NCI-H526 (cell line): ENCODE data around the gene ANK3.

Experiments
- DNase-seq, 2 experiments: peaks; one replicate each; lab custom pipeline; 2025; lab: John Stamatoyannopoulos, UW

ANK3 gene

DNA sequence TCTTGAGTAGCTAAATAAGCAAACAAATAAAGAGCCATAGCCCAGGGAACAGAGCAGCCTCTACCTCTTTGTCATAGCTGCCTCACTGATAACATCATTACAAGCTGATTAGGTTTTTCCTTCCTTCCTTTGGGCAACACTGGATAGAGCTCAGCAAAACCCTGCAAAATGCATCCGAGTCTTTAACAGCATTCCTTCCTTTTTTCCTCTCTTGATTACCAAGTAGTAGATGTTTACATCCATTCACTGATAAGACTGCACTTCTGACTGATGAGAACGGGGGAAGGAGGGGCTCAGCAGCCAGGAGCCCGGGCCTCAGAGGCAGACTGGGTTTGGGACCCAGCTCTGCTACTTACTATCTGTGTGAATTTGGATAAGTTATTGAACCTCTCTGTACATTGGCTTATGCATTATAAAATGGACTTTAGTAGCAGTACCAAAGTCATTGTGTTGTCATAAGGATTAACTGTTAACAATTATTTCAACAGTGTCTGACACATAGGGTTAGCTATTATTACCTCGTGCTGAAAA is 214.2 kb downstream of the ANK3 start:
- no peak for DNase-seq

DNA sequence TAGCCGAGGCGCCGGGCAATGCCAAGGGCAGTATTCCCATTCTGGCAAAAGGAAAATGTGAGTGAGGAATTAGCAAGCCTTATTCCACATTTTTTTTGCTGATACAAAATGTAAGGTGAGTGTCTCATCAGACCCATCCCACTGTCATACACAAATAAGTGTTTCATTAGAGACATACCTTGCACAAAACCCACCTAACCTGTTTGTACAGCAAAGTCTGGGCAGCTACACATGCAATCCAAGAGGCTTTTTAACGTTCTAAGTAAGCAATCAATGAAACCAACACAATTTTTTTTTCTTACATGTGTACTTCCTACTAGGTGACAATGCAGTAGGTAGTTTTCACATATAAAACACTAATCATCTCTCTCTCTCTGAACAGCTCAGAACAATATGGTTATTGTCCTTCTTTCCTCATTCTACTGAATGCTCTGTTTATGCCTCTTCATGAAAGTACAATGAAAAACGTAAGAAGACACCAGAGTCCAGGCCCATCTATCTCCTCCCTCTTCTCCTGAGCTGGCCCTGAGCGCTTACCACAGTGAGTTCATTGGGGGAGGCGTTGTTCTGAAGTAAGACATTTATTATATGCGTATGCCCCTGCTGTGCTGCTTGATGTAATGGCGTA is 217.2 kb downstream of the ANK3 start:
- DNase-seq, result peak; percentile 86 to 96

GRCh38 chr10:60171436-60172013 is 218.2 kb downstream of the ANK3 start:
- peak in 1 of 2 experiments; percentile 23 for DNase-seq

DNA sequence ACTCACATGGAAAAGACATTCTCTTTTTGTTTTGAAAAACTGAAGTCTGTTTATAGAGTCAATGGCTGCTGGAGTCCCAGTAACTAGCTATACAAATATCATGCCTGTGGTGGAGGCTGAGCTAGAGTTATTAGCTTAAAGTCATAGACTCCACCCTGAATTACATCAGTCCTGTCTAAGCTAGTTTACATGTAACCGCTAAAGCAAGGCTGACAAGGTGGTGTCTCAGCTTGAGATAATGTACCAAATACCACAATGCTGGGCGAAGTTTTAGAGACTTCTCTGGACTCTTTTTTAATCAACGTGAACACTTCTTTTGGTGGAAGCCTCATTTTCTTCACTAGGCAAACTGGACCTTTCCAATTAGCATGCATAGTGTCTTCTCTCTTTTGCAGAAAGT is 219.4 kb downstream of the ANK3 start:
- DNase-seq, result peak; percentile 72 to 81

- no peak for DNase-seq
These were observed 220.6 kb downstream of the ANK3 start for GRCh38 chr10:60169111-60169510.

DNA sequence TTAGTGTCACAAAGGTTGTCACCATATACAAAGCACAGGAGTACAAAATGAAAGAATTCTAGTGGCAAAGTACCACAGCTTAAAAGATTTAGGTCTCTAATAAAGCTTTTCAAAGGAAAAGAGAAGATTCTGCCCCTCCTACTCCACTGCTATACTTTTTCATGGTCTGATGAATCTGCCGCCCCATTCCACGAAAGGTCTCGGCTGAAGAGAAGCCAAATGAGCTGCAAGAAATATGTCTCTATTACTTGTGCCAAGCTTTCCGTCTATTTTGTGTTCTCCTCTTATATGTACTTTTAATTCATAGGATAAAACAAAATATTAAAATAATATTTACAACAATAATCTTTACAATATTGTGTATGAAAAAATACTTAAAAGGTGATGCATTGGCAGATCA is 222.6 kb downstream of the ANK3 start:
- no peak for DNase-seq

DNA sequence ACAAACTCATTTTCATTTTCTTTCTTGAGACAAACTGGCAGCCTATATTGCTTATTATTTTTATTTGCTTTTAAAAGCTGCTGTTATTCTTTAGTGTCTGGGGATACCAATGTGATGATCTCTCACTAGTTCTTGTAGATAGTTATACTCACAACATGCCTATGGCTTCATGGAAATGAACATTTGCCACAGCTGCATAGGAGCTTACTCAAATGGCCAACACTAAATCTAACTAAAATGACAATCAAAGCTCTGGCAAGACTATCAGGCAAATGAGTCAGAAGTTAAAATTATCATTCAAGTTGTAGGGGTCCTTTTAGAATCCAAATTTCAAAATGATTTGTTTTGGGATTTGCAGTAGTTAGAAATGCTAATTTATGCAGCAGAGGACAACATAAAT is 225.9 kb downstream of the ANK3 start:
- no peak for DNase-seq

- DNase-seq, result peak in 1 of 2 experiments; percentile 10
These were observed 227.0 kb downstream of the ANK3 start for GRCh38 chr10:60162631-60163030.

DNA sequence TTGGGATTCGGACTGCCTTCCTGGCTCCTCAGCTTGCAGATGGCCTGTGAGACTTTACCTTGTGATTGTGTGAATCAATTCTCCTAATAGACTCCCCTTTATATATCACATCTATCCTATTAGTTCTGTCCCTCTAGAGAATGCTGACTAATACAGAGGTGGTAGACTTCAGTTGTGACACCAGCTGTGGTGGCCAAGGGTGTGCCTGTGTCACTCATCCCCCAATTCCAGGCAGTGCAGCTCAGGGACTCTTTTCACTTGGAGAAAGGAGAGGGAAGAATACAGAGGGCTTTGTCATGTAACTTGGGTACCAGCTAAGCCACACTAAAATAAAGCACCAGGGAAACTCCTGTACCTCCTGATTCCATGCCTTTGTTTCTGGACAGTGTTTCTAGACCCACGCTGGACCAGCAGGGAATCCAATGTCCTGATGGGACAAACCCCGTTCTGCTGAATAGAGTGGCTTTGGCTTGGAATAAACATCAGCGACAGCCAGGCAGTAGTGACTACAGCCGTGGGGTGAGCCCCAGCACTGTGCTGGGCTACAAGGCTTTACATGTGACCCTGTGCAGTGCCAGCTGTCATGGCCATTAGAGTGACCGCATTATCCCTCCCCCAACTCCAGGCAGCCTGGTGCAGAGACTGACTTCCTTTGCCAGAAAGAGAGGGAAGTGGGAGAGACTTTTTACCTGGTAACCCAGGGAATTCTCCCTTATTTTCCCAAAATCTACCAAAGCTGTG is 233.6 kb downstream of the ANK3 start:
- DNase-seq, result no peak

- no peak for DNase-seq
These were observed 234.4 kb downstream of the ANK3 start for GRCh38 chr10:60155099-60155877.

- DNase-seq, result no peak
These were observed 240.7 kb downstream of the ANK3 start for GRCh38 chr10:60149003-60149402.

DNA sequence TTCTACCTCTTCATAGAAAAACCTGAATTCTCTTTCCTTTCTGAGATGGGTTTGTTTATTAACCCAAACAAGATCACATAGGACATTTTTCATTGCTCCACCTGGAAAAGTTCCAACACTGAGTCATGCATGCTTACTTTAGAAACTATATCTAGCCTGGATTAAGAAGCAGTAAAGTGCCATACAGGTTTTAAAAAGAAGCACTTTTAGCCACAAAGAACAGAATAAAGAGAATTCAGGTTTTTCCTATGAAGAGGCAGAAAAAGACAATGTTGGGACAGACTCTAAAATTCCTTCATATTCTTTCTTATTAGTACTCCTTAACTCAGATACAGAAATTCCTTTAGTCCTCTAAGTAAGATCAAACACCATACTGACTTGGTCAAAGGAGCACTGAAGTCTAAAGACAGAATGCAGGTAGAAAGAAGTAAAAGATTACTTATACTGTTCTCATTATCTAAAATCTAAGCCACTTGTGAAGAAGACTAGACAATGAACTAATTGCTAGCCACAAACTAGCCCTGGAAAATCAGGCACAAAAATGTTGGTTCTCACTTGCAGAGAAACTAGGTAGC is 241.3 kb downstream of the ANK3 start:
- no peak for DNase-seq

- DNase-seq, result no peak
These were observed 242.0 kb downstream of the ANK3 start for GRCh38 chr10:60147576-60148265.

DNA sequence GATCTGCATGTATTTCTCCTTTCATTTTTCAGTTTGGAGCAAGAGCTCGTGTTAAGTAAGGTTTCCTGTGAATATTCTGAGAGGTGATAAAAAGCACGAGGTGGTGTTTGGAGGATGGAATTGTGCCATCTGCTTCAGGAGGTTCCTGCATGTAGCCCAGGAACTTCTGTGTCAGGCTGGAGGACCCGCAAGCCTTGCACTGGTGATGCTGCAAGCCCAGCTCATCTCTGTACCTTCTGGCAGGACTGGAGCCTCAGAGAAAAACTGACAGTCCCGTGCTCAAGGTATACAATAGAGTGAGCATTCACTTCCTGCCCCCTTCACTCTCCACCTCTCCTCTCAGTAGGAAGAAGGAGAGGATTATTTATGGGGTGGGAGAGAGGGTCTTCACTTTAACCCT is 242.7 kb downstream of the ANK3 start:
- no peak for DNase-seq

- DNase-seq, result no peak
These were observed 245.6 kb downstream of the ANK3 start for GRCh38 chr10:60144099-60144498.

GRCh38 chr10:60142736-60143135 is 246.9 kb downstream of the ANK3 start:
- no peak for DNase-seq

DNA sequence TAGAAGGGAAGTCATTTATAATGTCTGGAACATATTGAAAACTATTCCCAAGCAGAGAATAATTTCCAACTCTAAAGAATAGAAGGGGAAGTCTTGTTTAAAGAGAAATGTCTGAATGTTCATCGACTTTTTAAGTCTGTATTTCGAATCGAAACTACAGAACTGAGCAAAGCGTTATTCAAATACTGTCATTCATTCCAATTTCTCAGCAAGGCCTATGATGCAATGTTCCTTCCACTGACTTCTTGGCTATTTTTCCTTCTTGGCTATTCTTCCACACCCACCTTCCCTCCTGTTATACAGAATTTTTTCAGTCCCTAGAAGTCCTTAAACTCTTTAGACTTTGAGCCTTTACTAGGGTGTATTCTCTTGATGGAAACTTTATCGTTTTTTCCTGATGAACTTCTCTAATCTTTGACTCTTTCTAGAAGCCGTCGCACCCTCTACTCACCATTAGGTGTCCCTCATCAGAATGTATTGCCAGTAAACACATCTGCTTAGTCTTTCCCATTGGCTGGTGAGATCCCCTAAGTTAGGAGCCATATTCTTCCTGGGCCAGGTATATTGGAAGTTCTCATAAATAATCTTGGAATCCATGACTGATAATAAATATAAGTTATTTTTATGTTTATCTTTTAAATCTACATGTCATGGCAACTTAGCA is 247.6 kb downstream of the ANK3 start:
- DNase-seq, result no peak

- DNase-seq, result peak; percentile 81 to 88
These were observed 248.7 kb downstream of the ANK3 start for GRCh38 chr10:60140651-60141632.

GRCh38 chr10:60139798-60140566 is 249.7 kb downstream of the ANK3 start:
- DNase-seq, result peak; percentile 19 to 39
